Fibroblast of lung (primary cell): ENCODE measurements around the gene ENTPD3.

Experiments used
- CTCF ChIP-seq, 2 donors: IDR thresholded peaks in 1 of 2; conservative IDR thresholded peaks in 1 of 2; 1 replicate in 1 of 2; 2 replicates in 1 of 2; pipeline ENCODE4 v1.5.1; 2011 to 2012; ENCODE audit warnings: low read length in 2 of 2, control low read depth in 1 of 2, inconsistent platforms in 1 of 2, low read depth in 1 of 2, mild to moderate bottlenecking in 1 of 2
- EZH2 ChIP-seq: IDR thresholded peaks from 2 replicates; pipeline ENCODE4 v1.5.1; 2012; ENCODE audit warnings: low read length, control low read depth, mild to moderate bottlenecking; ENCODE audit errors: missing control alignments

- TF ChIP-seq CTCF (conservative IDR thresholded peaks at IDR 0.05 in 1 of 2, IDR thresholded peaks at IDR 0.05 in 1 of 2; ENCODE audit: low read depth in 1 of 2, low read length in 2 of 2): no peak
- TF ChIP-seq EZH2: no peak
Measured at GRCh38 chr3:40381904-40382616, 4.9 kb upstream of the ENTPD3 start.
